ENCODE data around the gene ZSCAN22.
"Not testable (repeated sequence)": the region's sequence is repeated elsewhere in the genome, so short reads cannot be mapped to it uniquely, and the experiment has no call there.

The ZSCAN22 gene

GRCh38 chr19:58352760-58353671 lies 26.2 kb downstream of the ZSCAN22 start, which contains the start of gene A1BG:
Gene A1BG, minus strand, starts transcription at chr19:58353492. Its CDS starts 55 bp downstream, at chr19:58353437.
- no peak for DNase-seq

GRCh38 chr19:58353717-58354477 lies 27.1 kb downstream of the ZSCAN22 start:
- no peak for DNase-seq

- DNase-seq: no peak
Measured at GRCh38 chr19:58354478-58355030, 27.8 kb downstream of the ZSCAN22 start.

GRCh38 chr19:58355215-58355796 lies 28.5 kb downstream of the ZSCAN22 start:
- DNase-seq: no peak

- DNase-seq: no peak
Measured at GRCh38 chr19:58355908-58356765, 29.3 kb downstream of the ZSCAN22 start.

GRCh38 chr19:58356766-58357480 lies 30.1 kb downstream of the ZSCAN22 start:
- DNase-seq: no peak

- no peak for DNase-seq
Measured at GRCh38 chr19:58357481-58358145, 30.8 kb downstream of the ZSCAN22 start.

GRCh38 chr19:58361900-58362271 lies 35.1 kb downstream of the ZSCAN22 start:
- peak; percentile 69 for DNase-seq

GRCh38 chr19:58362272-58362994 lies 35.6 kb downstream of the ZSCAN22 start, which contains the start of gene ZNF497:
Gene ZNF497, minus strand, starts transcription at chr19:58362751. Its CDS starts 5,116 bp downstream, at chr19:58357635.
- DNase-seq: peak; percentile 97

GRCh38 chr19:58364146-58364545 lies 37.4 kb downstream of the ZSCAN22 start:
- no peak for DNase-seq

GRCh38 chr19:58366585-58367430 lies 40.0 kb downstream of the ZSCAN22 start:
- no peak for DNase-seq

GRCh38 chr19:58367698-58368454 lies 41.1 kb downstream of the ZSCAN22 start:
- DNase-seq: no peak

- no peak for DNase-seq
Measured at GRCh38 chr19:58368561-58369360, 42.0 kb downstream of the ZSCAN22 start.

GRCh38 chr19:58372311-58373133 lies 45.7 kb downstream of the ZSCAN22 start:
- DNase-seq: no peak

GRCh38 chr19:58374200-58374599 lies 47.4 kb downstream of the ZSCAN22 start:
- no peak for DNase-seq

GRCh38 chr19:58376724-58377123 lies 49.9 kb downstream of the ZSCAN22 start:
- not testable (repeated sequence) for DNase-seq

Data from NCI-H82 (cell line).